Natural killer cell (primary cell): ENCODE results near the gene H2AZ2. TPM values are rescaled to one million over a fixed set of nuclear protein-coding genes. Genes with fewer than 3 reads are reported as not detected.

Experiments
- ATAC-seq, 3 donors: fragments of 150-1000 bp in 2 of 3; fragments of 200-7000 bp in 1 of 3; cut with Tn5 transposase; 1 replicate in 1 of 3; 2 replicates in 2 of 3; pipeline ENCODE4 v1.10.0; 2021; ENCODE audit warnings: mild to moderate bottlenecking in 2 of 3, moderate library complexity in 2 of 3
- DNase-seq, 2 donors: peaks; one replicate each; pipeline versions ENCODE4 v3.0.0 to v3.0.0-alpha.2; 2013 to 2021; ENCODE audit warnings: mixed read lengths in 1 of 2
- H3K27ac ChIP-seq: one replicate; pipeline ENCODE4 v1.5.1; 2013; ENCODE audit warnings: mild to moderate bottlenecking, low read length
- H3K27me3 ChIP-seq: one replicate; pipeline ENCODE4 v1.6.1; 2013; ENCODE audit warnings: low read length; ENCODE audit not compliant: control insufficient read depth, insufficient read depth
- H3K36me3 ChIP-seq: one replicate; pipeline ENCODE4 v1.6.1; 2013; ENCODE audit warnings: low read length; ENCODE audit not compliant: control insufficient read depth, insufficient read depth
- H3K4me1 ChIP-seq: one replicate; pipeline ENCODE4 v1.6.1; 2013; ENCODE audit warnings: low read length; ENCODE audit not compliant: control insufficient read depth, insufficient read depth
- H3K4me3 ChIP-seq: one replicate; pipeline ENCODE4 v1.5.1; 2013; ENCODE audit warnings: low read length
- H3K9me3 ChIP-seq: one replicate; pipeline ENCODE4 v1.6.1; 2013; ENCODE audit warnings: low read length; ENCODE audit not compliant: control insufficient read depth, insufficient read depth
- H3K27ac Mint-ChIP-seq, 2 donors: one replicate each; pipeline ENCODE4 v1.8.0; 2022; ENCODE audit warnings: mild to moderate bottlenecking in 2 of 2, mixed read lengths in 2 of 2, moderate library complexity in 1 of 2
- H3K27me3 Mint-ChIP-seq, 2 donors: one replicate each; pipeline ENCODE4 v1.8.0; 2022; ENCODE audit warnings: low read depth in 2 of 2, mixed read lengths in 2 of 2
- H3K36me3 Mint-ChIP-seq: one replicate; pipeline ENCODE4 v1.8.0; 2022; ENCODE audit warnings: mixed read lengths
- H3K4me1 Mint-ChIP-seq, 2 donors: one replicate each; pipeline ENCODE4 v1.8.0; 2022; ENCODE audit warnings: mixed read lengths in 2 of 2
- H3K4me3 Mint-ChIP-seq: one replicate; pipeline ENCODE4 v1.8.0; 2022; ENCODE audit warnings: mild to moderate bottlenecking, moderate library complexity, mixed read lengths
- H3K9me3 Mint-ChIP-seq, 2 donors: one replicate each; pipeline ENCODE4 v1.8.0; 2022; ENCODE audit warnings: mixed read lengths in 2 of 2
- WGBS: methylation state at CpG from one replicate; pipeline ENCODE4 v1.1.7; 2013; ENCODE audit warnings: missing lambda C conversion rate; ENCODE audit not compliant: insufficient coverage; 5-methylcytosine and 5-hydroxymethylcytosine counted together
- intact Hi-C: fragments of 100-400 bp; cut with micrococcal nuclease; formaldehyde crosslinking; loops from one replicate; pipeline ENCODE4 v1.14.2; 2022
- total RNA-seq, 4 donors: library from RNA; stranded (reverse); fragments of 120-200 nt in 1 of 4; gene quantifications; one replicate each; pipeline versions ENCODE4 v1.2.3 to v1.2.4, GENCODE V29; 2013 to 2022
- TF ChIP-seq, protein P1 (sequence below): fragments of 200-600 bp; IDR thresholded peaks from one replicate; pipeline ENCODE4 v1.8.0; 2022; ENCODE audit warnings: antibody characterized with exemption

Gene H2AZ2
- total RNA-seq, 3 donors from 2014 or later (not counting 1 experiment from before 2014, with no cell fraction given), result 178 to 196 (median 190) TPM

DNA sequence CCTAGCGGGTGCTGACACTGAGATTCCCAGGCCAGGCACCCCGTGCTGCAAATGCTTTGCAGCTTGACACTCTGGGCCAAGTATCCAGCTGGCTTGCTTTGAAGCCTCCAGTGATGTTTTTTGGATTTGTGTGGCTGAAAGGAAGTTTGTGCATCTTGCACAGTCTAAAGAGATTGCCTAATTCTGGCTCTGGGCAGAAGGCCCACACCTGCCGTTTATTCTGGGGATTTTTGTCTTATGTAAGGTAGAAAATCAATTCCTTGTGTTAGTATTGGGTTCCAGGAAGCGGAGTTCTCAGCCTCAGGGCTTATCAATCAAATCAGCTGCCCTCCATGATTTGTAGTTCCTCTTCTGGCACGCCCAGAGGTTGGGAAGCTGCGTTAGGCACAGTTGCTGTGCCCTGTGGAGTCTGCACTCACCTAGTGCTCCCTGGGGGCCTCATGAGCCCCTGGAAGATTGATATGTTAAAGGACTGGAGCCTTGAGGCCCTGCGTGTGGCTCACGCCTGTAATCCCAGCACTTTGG is 45.9 kb upstream of the H2AZ2 start:
- Histone ChIP-seq H3K36me3 (no peaks in the 10 kb centered on the region), H3K4me3 (no peak overlapping the region), H3K4me1 (peaks cover 21% of the 10 kb centered on the region), H3K9me3 (no peaks in the 10 kb centered on the region), H3K27me3 (no peaks in the 10 kb centered on the region), H3K27ac (no peak overlapping the region)
- DNase-seq, result no peak
- no peak overlapping the region for H3K27ac Mint-ChIP-seq
- no peaks in the 10 kb centered on the region for H3K27me3 Mint-ChIP-seq
- intact Hi-C loops, result no loop called here
- no peak for ATAC-seq
- peaks cover 12 to 18% of the 10 kb centered on the region in 2 donors for H3K4me1 Mint-ChIP-seq
- no peaks in the 10 kb centered on the region for H3K9me3 Mint-ChIP-seq
- WGBS, result 82% methylated on average over 8 of the region's 8 CpGs
- H3K4me3 Mint-ChIP-seq, result peak overlapping the region; percentile 13
- no peaks in the 10 kb centered on the region for H3K36me3 Mint-ChIP-seq
- TF ChIP-seq, protein P1, sequence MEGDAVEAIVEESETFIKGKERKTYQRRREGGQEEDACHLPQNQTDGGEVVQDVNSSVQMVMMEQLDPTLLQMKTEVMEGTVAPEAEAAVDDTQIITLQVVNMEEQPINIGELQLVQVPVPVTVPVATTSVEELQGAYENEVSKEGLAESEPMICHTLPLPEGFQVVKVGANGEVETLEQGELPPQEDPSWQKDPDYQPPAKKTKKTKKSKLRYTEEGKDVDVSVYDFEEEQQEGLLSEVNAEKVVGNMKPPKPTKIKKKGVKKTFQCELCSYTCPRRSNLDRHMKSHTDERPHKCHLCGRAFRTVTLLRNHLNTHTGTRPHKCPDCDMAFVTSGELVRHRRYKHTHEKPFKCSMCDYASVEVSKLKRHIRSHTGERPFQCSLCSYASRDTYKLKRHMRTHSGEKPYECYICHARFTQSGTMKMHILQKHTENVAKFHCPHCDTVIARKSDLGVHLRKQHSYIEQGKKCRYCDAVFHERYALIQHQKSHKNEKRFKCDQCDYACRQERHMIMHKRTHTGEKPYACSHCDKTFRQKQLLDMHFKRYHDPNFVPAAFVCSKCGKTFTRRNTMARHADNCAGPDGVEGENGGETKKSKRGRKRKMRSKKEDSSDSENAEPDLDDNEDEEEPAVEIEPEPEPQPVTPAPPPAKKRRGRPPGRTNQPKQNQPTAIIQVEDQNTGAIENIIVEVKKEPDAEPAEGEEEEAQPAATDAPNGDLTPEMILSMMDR, result no peak

DNA sequence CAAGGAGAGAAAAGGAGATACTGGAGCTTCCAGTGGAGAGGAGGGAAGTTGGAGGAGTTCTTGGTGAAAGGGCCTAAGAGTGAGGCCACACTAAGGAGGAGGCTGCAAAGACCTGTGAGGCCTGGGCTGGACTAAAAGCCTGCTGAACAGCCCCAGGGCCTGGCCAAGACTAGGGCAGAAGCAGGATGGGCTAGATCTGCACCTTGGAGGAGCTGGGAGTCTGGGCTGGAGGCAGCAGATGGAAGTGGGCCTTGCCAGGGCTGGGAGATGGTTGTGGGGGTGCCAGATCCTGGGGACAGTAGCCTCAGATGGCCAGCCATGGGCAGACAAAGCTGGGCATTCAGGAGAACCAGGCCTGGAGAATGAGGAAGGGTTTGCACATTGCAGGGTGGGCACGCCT is 43.9 kb upstream of the H2AZ2 start:
- no peak overlapping the region for H3K4me3 ChIP-seq
- H3K9me3 ChIP-seq, result no peaks in the 10 kb centered on the region

DNA sequence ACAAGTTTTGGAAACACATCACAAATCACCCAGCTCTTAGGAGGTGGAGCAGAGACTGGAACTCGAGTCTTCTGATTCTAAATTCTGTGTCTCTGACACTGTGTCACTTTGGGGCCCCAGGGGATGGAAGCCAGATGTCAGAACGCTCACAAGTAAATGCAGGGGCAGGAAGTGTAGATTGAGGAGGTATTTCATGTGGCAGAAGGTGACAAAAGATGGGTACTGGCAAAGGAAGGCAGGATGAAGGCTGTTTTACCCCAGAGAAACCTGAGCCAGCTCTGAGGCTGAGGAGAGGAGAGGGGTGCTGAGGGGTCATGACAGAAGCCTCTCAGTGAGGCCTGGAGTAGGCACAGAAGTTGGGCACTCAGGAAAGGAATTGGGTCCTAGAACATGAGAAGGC is 43.5 kb upstream of the H2AZ2 start:
- peak in 1 of 2 donors; percentile 77 for DNase-seq
- no peaks in the 10 kb centered on the region for H3K27me3 Mint-ChIP-seq
- Histone ChIP-seq H3K27ac (peak overlapping the region; percentile 70), H3K9me3 (no peaks in the 10 kb centered on the region), H3K4me1 (peaks cover 26% of the 10 kb centered on the region), H3K36me3 (no peaks in the 10 kb centered on the region), H3K27me3 (no peaks in the 10 kb centered on the region), H3K4me3 (no peak overlapping the region)
- H3K9me3 Mint-ChIP-seq, result no peaks in the 10 kb centered on the region
- ATAC-seq, result peak; percentile 67 to 80 (median 73)
- H3K4me3 Mint-ChIP-seq, result peak overlapping the region; percentile 49
- peak overlapping the region; percentile 81 to 95 for H3K27ac Mint-ChIP-seq
- 20% methylated on average over 2 of the region's 2 CpGs for WGBS
- H3K36me3 Mint-ChIP-seq, result no peaks in the 10 kb centered on the region
- H3K4me1 Mint-ChIP-seq, result peaks cover 12 to 18% of the 10 kb centered on the region in 2 donors
- intact Hi-C loops, result no loop called here
- TF ChIP-seq, protein P1, result no peak

More for the DNA sequence above, 43.9 kb upstream of the H2AZ2 start:
- Histone ChIP-seq H3K4me1 (peaks cover 21% of the 10 kb centered on the region), H3K27me3 (no peaks in the 10 kb centered on the region), H3K36me3 (no peaks in the 10 kb centered on the region), H3K27ac (peak overlapping the region; percentile 70)
- TF ChIP-seq, protein P1, result no peak
- H3K27ac Mint-ChIP-seq, result peak overlapping the region; percentile 81 to 95
- WGBS, result 92% methylated on average over 1 of the region's 1 CpG
- no peaks in the 10 kb centered on the region for H3K27me3 Mint-ChIP-seq
- no peaks in the 10 kb centered on the region for H3K9me3 Mint-ChIP-seq
- ATAC-seq (no peak), DNase-seq (no peak)
- intact Hi-C loops, result no loop called here
- H3K4me1 Mint-ChIP-seq, result peaks cover 12 to 18% of the 10 kb centered on the region in 2 donors
- peak overlapping the region; percentile 49 for H3K4me3 Mint-ChIP-seq
- no peaks in the 10 kb centered on the region for H3K36me3 Mint-ChIP-seq
